NCI-H2227 treated with DMSO at 0.1 percent for 48 hours (cell line): ENCODE data around the gene TRIM28.

Experiments used
- DNase-seq: peaks from one replicate; lab custom pipeline; 2025; lab: John Stamatoyannopoulos, UW

TRIM28 gene

DNA sequence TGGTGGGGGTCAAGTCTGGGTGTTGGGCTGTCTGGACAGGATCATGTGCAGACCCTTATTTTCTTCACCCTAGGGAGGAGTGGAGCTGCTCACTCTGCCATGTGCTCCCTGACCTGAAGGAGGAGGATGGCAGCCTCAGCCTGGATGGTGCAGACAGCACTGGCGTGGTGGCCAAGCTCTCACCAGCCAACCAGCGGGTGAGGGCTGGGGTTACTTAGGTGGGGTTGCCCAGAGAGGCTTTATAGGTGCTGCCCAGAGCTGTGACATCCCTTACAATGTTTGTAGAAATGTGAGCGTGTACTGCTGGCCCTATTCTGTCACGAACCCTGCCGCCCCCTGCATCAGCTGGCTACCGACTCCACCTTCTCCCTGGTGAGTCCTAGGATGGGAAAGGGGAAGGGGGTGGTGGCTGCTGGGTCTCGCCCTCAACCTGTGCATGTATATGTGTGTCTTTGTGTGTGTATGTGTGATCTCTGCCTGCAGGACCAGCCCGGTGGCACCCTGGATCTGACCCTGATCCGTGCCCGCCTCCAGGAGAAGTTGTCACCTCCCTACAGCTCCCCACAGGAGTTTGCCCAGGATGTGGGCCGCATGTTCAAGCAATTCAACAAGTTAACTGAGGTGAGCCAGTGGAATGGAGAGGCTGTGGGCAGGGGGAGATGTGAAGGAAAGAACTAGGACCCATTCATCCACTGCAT, 5.9 kb downstream of the TRIM28 start:
- DNase-seq, result no peak

DNA sequence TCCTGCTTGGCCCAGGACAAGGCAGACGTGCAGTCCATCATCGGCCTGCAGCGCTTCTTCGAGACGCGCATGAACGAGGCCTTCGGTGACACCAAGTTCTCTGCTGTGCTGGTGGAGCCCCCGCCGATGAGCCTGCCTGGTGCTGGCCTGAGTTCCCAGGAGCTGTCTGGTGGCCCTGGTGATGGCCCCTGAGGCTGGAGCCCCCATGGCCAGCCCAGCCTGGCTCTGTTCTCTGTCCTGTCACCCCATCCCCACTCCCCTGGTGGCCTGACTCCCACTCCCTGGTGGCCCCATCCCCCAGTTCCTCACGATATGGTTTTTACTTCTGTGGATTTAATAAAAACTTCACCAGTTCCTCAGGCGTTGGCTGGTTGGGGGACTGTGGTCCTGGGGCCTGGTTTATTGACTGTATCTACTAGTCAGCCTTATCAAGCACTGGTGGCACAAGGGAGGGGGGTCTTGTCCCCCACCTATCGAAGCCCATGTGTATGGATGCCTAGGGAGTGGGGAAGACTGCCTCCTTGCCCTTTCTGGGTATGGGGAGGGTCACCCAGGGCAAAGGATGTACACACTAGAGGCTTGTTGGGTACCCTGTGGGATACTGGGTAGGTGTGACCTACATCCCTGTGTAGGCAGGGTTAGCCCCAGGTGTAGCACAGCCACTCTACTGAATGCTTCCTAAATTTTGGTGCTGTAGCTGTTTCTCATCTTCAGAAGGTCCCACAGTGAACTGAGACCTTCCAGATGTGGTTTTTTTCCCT, 6.7 kb downstream of the TRIM28 start:
- DNase-seq, result no peak

GRCh38 chr19:58551123-58551497, 7.2 kb downstream of the TRIM28 start:
- DNase-seq, result no peak

- DNase-seq, result no peak
These were observed 8.0 kb downstream of the TRIM28 start for GRCh38 chr19:58551577-58552471.

- no peak for DNase-seq
These were observed 8.8 kb downstream of the TRIM28 start for GRCh38 chr19:58552655-58553054.

GRCh38 chr19:58553799-58554493, 10.1 kb downstream of the TRIM28 start:
- DNase-seq, result no peak

DNA sequence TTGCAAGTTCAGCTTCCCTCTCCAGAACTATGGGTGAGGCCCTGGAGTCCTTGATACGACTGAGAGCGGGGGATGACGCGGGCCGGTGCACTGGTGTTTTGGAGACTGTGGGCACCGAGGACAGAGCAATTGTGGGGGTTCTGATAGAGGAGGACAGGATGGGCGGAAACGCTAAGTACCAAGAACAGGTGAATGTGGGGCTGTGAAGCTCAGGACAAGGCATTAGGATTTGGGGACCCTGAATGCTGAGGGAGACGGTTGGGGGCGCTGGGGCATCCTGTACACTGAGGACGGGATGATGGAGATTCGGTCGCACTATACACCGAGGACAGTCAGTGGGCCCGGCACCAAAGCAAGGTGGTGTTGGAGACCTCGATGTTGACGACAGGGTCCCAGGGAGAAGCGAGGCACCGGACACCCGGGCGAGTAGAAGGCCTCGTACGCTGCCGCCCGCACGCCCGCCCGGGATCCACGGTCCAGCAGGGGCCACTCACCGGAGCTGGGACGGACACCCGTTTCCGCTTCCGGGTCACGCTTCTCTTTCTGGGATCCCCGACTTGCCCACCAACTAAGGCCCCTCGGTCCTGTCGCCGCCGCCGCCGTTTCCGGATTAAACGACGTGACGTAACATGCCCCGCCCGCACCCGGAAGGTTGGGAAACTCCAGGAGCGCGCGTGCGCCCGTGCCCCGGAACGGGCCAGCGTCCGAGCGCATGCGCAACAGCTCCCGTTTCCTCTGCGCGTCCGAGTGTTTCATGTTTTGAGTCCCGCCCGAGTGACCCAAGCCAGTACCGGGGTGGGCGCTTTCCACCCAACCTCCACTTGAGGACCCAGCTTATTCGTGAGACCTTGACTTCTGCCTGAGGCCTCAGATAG, 10.9 kb downstream of the TRIM28 start, which contains the start of gene CHMP2A:
CHMP2A (minus strand) TSS at position 612 of the 875 bp plus-strand sequence. CDS start 893 bp downstream, outside the sequence.
- no peak for DNase-seq

- DNase-seq, result no peak
These were observed 11.6 kb downstream of the TRIM28 start for GRCh38 chr19:58555369-58555885.

GRCh38 chr19:58555920-58556621, 12.2 kb downstream of the TRIM28 start:
- DNase-seq, result no peak

DNA sequence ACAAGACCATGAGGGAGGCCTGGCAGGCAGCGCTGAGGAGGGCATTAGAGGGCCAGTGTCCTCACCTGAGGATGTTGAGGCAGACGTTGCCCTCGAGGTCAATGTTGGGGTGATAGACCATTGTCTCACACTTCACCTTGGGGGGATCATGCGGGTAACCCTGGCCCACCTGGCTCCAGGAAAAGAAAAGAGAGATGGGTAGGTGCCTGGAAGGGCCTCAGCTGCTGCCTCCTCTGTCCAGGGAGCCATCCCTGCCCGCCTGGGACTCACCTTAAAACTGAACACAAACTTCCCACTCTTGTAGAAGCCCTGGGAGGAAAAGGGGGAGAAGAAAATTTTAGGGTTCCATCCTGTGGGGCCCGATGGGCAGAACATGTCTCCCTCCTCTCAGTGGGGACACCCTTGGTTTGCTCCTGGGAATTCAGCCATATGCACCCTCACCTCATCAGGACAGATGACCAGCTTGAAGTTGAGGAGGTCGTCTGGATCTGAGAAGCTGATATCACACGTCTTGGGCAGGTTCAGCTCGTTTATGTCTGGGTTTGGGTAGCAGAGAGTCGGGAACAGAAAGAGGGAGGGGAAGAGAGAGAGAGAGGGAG, 12.9 kb downstream of the TRIM28 start:
- DNase-seq, result no peak

DNA sequence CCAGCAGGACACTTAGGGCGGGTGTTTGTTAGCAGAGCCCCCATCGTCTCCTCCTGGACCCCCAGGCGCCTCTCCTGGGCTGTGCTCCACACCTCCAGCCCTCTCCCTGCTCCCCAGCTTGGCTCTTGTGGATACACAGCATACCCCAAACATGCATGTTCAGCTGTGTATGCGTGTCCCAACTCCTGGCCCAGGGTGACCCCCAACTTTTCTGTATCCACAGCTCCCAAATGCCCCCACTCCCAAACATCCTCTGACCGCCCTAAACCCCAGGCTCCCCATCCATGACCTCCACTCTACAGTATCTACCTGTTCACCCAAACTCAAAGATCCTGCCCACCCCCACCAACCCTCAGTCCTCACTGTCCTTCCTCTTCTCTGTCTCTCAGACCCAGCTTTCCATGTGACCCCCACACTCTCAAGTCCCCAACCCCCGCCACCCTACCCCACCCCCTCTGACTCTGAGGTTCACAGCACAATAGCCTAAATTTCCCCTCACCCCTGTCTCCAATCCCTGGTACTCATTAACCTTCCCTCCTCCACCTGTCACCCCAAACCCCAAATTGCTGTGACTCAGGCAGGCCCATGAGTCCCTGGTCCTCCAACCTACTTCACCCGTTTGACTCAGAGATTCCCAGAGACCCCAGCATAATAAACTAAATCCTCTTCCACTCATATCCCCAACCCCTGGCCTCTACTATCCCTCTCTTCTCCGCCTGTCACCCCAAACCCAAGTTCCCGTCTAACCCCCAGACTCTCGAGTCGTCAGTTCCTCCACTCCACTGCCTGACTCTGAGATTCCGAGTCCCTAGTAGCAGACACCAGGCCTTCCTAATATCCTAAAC, 13.6 kb downstream of the TRIM28 start:
- DNase-seq, result no peak

DNA sequence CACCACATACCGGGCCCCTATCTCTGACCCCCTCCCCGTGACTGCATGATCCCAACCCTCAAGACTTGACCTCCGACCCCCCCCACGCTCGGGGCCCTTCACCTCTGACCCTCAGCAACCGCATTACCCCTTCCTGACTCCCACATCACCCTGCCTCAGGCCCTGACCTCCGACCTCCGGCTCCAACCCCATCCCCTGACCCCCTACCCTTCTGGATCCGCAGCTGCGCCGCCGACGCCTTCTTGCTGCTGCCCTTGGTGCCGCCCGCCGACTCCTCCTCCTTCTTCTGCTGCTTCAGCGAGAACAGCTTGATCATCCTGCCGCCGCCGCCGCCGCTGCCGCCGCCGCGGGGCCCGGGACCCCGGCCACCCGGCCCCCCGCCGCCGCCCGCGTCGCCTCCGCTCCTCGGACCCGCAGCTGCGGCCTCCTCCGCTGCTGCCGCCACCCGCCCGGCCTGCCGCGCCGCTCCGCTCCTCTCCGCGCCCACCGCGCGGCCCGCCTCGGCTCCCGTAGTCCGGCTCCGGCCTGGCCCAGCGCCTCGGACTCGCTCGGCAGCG, 14.3 kb downstream of the TRIM28 start, which contains the start of gene UBE2M:
UBE2M (minus strand) TSS at position 546 of the 557 bp plus-strand sequence; CDS start at position 316, 230 bp downstream.
- no peak for DNase-seq

GRCh38 chr19:58558623-58559274, 14.9 kb downstream of the TRIM28 start:
- no peak for DNase-seq

GRCh38 chr19:58559275-58560006, 15.6 kb downstream of the TRIM28 start:
- DNase-seq, result no peak

DNA sequence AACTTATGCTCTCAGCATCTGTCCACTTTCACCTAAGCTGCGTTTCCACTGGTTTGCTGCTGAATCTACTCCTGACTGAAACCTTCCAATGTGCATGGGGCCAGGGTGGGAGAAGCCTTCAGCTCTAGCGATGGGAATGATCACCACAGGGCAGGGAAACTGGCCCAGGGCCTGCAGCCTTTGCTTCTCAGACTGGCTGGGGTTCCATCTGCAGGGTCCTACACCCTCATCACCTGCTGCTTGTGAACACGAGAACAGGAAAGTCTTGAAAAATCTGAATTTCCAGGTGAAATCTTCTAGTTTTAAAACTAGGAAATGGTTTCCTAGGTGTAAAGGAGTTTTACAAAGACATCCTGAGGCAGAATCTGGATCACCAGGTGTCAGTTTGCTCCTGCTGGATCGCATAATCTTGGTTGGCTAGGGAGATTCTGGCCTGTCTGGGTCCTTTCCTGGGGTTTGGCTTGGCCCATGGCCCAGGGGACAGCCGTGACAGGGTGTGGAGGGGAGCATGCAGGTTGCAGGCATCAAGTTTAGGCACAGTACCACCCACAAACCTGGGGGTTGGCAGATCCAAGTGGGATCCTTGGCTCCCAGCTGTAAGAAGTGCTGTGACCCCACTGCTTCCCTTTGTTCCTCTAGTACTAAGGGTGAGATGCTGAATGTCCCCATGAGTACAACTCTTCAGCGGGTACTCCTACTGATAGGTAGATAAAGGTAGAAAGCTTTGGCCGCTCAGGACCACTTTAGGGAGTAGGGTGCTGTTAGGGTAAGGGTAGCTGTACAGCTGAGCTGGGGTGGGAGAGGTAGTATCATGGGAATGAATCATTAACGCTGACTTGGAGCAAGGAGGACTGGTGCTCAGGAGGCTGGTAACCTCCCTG, 16.4 kb downstream of the TRIM28 start:
- no peak for DNase-seq

DNA sequence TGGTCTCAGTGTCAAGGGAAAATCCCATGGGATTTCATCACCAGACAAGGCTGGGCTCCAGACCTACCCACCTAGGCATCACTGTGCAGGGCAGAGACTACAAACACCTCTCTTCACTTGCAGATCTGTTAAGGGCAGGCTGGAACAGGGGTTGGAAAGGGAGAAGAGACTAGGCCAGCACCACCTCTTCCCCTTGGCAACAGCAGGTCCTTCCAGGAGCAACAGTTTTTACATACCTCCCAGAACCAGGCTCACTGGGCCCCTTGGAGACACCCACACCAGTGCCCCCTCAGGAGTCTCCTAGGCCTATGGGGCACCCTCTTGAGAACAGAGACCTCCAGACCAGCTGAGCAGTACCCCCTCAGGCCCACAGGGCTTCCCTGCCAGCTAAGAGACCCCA, 17.1 kb downstream of the TRIM28 start:
- DNase-seq, result no peak
